GM21717 (cell line): Measurements from ENCODE around the gene NUDT7.

Source experiments
- ATAC-seq: cut with Tn5 transposase; IDR thresholded peaks from one replicate; pipeline ENCODE4 v1.9.1; 2021; ENCODE audit warnings: mild to moderate bottlenecking, moderate library complexity; ENCODE audit not compliant: unreplicated experiment

The NUDT7 gene

DNA sequence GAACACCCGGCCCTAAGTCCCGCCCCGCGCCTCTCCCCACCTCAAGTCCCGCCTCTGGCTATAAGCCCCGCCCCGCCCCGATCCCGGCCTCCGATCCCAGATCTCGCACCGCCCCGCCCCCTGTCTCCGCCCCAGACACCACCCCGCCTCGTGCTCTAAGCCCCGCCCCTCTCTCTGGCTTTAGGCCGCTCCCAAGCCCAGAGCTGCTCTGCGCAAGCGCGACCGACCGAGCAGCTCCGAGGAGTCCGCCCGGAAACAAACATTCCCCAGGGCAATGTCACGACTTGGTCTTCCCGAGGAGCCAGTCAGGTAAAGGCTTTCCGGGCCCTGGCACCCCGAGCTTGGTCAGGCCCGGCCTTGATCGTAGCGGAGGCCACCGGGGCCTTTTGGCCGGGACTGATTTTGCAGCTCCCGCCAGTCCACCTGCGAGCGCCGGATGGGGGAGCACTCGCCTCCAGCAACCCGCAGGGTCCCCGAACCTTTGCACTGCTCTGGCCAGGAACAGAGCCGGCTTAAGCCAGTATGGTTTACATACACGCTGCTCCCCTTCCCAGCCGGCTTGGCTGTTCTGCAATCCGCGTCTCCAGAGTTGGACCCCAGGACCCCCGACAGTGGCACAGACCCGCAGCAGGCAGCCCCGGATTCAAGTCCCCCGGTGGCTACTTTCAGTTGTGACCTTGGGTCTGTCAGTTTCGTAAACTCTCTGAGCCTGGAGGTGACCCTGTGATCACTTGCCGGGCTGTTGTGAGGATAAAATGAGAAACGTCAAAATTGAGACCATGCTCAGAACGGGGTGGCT is at the start of gene NUDT7:
Gene NUDT7 (plus strand): TSS at position 206 of the 799 bp plus-strand sequence. CDS start 69 bp downstream, at position 275.
- peak; percentile 89 for ATAC-seq

DNA sequence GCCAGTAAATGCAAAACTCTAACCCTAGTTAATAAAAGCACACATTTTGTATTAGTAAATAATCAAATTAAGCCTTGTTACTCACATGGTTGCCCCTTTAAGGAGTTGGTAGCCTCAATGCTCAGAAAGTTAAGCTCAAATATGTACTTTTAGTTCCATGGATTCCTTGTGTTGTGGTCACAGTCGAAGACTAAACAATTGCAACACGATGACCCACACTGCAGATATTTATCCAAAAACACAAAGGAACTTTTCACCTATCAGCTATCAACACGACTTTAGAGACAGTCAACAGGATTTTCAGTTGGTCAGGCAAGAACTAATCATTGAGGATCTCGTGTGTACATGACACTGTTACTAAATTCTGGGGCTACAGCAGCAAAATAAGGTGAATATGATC is 47.4 kb upstream of the NUDT7 start:
- no peak for ATAC-seq

DNA sequence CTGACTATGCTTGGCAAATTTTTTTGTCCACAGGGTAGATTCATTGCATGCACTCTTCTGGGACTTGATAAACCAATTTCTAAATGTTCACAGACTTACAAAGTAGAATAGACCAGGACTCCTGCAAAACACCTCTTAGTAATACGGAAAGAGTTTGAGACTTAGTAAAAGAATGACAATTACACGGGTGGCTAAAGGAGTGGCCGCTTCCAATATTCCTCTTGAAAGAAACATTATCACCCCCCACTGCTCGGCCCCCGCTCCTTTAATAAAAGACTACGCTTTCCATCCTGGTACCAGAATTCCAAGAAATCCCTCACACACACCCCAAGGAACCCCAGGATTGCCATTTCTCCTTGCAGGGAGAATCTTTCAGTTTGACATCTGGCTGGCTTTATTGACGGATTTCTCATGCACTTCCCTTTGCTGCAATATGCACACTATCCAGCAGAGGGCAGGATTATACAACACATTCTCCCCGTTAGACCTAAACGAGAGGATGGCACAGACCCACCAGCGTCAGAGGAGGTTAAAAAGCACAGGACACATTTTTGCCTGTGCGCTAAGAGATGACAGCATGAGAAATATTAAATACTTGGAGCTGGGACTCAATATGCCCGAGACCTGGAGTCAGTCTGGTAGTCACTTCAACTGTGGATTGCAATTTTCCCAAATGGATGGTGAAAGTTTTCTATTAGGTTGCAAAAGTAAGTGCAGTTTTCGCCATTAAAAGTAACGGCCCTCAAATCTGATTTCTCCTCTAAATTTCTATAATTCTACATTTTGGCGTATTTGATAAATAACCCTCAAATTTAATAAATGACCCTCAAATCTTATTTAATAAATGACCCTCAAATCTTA is 46.6 kb upstream of the NUDT7 start:
- no peak for ATAC-seq

GRCh38 chr16:77677129-77677528 is 45.2 kb upstream of the NUDT7 start:
- ATAC-seq = no peak

DNA sequence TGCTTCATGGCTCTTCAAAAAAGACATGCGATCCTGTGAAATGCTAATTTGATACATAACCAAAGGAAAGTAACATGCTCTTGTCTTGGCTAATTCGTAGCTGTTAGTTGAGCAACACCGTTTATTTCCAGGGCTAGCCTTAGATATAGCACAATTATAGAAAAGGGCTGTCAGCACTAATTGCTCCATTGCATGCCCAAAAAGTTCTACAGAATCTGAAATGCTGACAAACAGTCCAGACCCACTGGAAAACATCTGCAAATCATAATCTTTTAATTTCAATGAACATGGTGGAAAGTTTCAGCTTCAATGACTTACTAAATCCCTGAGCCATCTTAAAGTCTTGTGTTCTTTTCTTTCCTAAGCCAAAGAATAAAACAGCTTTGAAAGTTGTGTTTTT is 42.9 kb upstream of the NUDT7 start:
- no peak for ATAC-seq

- no peak for ATAC-seq
These were observed 42.4 kb upstream of the NUDT7 start for GRCh38 chr16:77679901-77680300.

DNA sequence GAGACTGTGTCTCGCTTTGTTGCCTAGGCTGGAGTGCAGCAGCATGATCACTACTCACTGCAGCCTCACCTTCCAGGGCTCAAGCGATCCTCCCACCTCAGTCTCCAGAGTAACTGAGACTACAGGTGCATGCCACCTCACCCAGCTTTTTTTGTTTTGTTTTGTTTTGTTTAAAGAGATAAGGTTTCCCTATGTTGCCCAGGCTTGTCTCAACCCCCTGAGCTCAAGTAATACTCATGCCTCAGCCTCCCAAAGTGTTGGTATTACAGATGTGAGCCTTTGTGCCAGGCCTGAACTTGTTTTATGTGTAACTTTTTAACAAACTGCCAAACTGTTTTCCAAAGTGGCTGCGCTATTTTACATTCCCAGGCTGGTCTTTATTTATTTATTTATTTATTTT is 41.8 kb upstream of the NUDT7 start:
- ATAC-seq = no peak

DNA sequence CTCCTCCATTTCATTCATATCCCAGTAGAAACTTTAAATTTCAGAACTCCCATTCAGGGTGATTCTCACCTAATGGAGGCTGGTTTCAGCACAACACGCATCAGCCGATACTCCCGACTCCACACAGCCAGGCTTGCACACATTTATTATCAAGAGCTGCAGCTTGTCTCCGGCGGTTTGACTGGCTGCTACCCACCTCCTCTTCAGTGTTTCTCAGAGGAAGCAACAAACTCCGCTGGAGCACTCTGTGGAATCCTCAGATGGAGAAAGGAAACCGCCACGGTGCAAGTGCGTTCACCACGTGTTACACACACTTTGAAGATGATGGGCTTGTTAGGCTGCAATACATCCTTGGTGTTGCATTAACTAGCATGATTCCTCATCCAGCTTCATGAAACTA is 39.7 kb upstream of the NUDT7 start:
- ATAC-seq = no peak

DNA sequence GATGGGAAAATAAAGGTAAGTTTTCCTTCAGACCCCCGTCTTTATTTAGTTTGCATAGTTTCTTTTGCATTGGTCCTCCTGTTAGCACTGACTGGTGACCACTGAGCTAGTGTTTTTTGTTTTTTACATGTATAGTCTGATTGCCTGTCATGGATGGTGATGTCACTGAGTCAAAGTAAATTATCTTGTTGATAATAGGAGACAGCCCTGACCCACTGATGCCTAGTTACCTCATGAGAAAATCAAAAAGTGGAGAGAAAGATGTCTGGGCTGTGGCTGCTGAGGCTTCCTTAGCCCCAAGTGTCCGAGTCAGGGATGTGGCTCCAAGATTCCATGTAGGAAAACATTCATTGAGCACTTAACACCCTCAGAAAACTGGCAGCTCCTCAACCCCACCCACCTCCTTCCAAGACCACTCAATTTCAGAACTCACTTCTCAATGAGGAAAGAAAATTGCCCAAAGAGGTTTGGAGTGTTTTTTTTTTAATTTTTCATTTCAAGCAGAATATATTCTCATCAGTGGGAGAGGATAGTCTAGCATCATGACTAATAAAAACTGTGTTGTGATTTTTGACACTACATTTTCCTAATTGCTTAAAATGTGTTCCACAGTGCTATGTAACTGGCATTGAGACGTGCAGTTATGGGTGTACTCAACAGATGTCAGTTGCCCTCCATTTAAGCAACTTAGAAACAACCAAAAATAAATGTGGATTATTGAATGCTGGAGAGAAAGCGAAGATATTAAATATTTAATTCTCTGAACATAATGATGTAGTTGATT is 38.7 kb upstream of the NUDT7 start:
- no peak for ATAC-seq

DNA sequence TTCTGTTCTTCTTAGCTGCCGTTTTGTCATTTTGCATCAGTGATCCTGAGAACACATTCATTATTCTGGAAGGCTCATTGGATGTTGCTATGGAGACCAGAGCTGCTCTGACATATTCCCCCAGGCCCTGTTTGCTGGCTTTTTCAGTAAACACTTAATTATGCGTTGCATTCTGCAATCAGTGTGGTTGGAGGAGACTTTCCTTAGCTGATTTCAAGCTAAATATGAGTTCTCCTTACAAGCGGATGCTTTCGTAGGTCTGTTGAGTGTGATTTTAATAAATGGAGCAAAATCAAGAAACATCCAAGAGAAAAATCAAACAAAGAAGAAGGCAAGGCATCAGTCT is 38.2 kb upstream of the NUDT7 start:
- ATAC-seq = no peak

DNA sequence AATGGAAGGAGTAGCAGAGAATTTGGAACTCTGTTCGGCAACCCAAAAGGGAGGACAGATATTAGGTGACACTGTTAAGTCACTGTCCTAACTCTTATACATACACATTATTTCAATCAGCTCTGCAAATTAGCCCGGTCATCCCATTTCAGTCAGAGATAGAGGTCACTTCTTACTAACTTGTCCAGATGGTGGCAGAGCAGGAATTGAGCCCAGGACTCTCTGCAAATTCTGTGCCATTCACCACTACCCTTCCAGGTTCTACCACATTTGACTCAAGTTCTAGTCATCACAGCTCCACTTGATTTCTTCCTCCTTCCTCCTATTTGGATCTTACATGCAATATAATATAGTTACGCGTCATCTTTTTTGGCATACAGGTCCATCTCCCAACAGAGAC is 35.9 kb upstream of the NUDT7 start:
- ATAC-seq = no peak

DNA sequence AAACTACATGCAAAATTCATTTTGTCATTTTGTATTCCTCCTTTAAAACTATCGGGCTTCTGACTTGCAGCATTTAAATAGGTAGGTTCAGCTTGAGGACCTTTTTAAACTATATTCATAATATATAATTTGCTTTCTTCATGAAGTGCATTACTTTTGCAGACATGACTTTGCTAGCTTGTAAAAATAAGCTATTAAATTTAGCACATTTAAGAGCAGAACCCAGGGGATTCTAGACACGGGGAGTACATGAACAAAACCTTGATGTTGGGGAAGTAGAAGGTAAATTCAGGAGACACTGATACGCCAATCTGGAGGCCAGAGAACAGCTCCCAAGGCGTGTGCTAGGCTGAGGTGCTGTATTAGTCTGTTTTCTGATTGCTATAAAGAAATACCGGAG is 32.3 kb upstream of the NUDT7 start:
- ATAC-seq = no peak

DNA sequence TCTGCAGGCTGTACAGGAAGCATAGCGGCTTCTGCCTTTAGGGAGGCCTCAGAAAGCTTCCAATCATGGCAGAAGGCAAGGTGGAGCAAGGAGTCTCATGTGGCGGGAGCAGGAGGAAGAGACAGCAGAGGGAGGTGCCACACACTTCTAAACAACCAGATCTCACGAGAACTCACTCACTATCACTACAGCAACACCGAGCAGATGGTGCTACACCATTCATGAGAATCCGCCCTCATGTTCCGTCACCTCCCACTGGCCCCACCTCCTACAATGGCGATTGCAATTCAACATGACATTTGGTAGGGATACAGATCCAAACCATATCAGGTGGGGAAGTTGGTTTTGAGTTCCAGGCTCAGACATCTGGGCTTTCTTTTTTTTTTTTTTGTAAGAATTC is 31.9 kb upstream of the NUDT7 start:
- no peak for ATAC-seq

DNA sequence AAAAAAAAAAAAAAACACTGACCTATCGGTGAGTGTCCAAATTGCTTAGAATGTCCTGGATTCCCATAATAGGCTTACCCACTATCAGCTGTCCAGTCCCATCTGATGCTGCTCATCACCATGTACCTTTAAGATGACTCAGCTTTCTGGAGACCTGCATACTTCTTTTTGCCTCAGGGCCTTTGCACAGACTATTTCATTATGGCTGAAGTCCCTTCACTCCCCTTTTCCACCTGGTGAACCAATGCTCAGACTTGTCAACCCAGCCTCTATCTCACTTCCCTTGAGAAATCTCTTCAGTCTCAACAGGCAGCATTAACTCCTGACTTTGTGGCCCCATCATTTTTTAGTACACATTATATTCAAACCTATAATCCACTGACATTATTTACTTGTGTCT is 29.7 kb upstream of the NUDT7 start:
- no peak for ATAC-seq

DNA sequence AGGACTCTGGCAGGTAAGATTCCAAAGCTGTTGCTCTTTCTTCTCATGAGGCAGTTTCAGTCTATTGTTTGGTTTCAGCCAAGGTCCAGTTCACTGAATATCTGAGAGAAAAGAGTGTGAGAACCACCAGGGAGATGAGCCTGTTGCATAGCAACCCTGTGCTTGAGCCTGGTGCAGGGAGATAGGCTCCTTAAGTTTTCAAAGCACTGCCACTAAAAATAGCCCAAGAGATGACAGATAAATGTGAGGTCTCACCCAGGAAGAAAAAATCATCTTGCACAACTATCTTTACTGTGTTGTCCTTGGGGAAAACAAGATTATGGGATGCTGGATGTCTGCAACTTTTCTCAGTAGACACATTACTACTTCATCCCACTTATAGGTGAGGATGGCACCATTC is 26.2 kb upstream of the NUDT7 start:
- ATAC-seq = no peak

- ATAC-seq = no peak
These were observed 21.5 kb upstream of the NUDT7 start for GRCh38 chr16:77700846-77701245.

GRCh38 chr16:77705351-77705750 is 17.0 kb upstream of the NUDT7 start:
- ATAC-seq = no peak

DNA sequence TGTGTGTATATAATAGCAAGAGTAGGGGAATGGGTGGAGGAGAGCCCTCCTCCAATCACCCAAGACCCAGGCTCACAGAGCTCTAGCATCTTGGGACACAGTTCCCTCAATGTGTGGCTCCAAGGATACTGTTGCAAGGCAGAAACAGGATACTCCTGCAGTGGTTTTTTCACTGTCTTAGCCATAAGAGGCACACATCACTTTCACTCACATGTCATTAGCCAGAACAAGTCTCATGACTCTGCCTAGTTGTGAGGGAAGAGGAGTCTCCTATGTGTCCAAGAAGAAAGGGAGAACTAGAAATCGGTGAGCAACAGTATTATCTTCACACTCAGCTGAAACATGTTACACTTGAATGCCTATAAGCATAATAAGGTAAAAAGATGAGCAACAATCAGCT is 11.1 kb upstream of the NUDT7 start:
- no peak for ATAC-seq

DNA sequence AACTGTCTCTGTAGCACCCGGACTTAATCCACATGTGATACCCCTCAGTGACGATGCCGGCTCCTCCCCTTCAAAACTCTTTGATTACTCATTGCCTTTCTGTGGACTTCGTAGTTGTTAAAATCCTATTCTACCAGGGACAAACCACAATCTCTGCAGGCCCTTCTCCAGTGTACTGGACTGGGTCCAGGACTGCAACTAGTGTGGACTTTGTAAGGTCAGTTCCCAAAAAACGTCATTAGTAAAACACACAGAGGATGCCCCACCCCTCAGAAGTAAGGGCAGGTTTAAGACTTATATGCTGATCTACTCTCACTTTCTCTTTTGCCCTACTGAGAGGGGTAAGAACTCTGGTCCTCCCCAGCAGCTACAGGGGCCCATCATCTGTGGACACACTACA is 10.5 kb upstream of the NUDT7 start:
- ATAC-seq = no peak

- ATAC-seq = no peak
These were observed 7.2 kb upstream of the NUDT7 start for GRCh38 chr16:77715145-77715544.

GRCh38 chr16:77721752-77722308 is 484 bp upstream of the NUDT7 start:
- peak; percentile 31 for ATAC-seq
